GM18951 (cell line): ENCODE measurements around the gene CD96.
"Not testable (repeated sequence)": the region's sequence is repeated elsewhere in the genome, so short reads cannot be mapped to it uniquely, and the experiment has no call there.

Source experiments
- POLR2A ChIP-seq: IDR thresholded peaks from 4 replicates; pipeline ENCODE4 v1.6.1; 2011; ENCODE audit warnings: mild to moderate bottlenecking; ENCODE audit not compliant: insufficient read length, insufficient read depth; ENCODE audit errors: extremely low read depth
- in situ Hi-C: fragments of 300-500 bp; cut with MboI; formaldehyde crosslinking; loops from one replicate; pipeline ENCODE4 v1.12.0; 2022; ENCODE audit warnings: low sequenced_read_pairs, mixed read lengths, inconsistent platforms; ENCODE audit not compliant: unreplicated experiment

The CD96 gene

DNA sequence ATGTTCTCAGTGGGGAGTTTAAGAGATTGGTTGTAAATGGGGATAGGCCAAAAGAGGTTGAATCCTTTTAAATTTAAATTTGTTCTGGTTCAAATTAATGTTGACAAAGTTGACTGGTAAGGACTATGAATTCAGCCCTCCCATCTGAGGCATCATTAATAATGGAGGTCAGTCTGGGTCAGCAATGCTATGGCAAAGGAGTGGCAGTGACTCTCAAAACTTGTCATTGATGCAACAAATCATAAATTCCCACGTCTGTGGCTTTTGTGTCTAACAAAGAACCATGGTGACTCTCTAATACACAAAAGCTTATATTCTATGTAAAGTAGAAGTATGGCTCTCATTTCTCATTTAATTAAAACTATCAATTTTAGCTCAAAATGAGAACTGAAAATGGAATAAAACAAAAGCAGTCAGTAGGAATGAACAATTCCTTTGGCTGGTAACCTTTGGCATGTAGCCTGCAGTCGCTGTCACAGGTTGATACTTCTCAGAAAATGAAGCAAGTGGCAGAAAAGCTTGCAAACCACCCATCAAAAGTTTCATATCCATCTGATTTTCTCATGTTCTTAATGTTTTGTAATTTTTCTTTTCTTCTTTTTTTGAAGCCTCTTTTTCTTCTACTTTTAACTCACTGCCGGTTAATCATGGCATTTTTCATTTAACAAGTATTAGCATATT lies 65.4 kb downstream of the CD96 start:
- no peak for TF ChIP-seq POLR2A
- in situ Hi-C loops = no loop called here

DNA sequence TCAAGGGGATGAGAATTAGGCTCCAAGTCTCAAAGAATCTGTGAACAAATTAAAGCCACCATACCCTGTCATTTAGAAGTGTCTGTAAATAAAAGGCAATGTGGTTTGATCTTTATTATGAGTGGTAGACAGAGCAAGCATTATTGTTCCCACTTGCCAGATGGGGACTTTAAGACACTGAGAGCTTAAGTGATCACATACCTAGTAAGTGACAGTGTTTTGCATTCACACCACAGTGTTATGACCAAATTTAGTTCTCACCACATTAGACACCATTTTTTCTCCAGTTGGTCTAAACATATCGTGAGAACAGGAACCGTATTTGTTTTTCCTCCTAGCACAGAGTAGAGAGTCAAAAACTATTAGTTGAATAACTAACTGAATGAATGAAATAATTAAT lies 66.4 kb downstream of the CD96 start:
- in situ Hi-C loops = no loop called here
- TF ChIP-seq POLR2A = no peak

GRCh38 chr3:111609700-111610099 lies 67.7 kb downstream of the CD96 start:
- in situ Hi-C loops = no loop called here
- TF ChIP-seq POLR2A = no peak

DNA sequence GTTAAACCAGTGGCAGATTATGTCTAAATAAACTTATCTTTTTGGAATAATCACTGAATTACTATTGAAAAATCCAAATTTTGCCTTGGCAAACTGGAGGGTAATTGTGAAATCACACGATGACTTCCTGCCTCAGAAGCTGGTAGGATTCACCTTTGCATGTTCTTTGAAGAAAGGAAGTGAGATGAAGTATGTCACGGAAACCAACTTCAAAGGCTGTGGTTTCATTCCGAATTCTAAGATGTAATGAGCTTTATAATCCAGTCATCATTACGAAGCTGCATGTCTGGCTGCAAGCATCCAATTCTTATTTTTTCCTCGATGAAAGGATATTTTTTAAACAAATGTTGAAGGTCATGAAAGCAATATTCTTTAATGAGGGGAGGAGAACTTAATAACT lies 68.2 kb downstream of the CD96 start:
- in situ Hi-C loops = no loop called here
- TF ChIP-seq POLR2A = no peak

- in situ Hi-C loops = no loop called here
- TF ChIP-seq POLR2A = no peak
These were observed 68.6 kb downstream of the CD96 start for GRCh38 chr3:111610612-111611054.

GRCh38 chr3:111613294-111613693 lies 71.3 kb downstream of the CD96 start:
- no peak for TF ChIP-seq POLR2A
- in situ Hi-C loops = no loop called here

DNA sequence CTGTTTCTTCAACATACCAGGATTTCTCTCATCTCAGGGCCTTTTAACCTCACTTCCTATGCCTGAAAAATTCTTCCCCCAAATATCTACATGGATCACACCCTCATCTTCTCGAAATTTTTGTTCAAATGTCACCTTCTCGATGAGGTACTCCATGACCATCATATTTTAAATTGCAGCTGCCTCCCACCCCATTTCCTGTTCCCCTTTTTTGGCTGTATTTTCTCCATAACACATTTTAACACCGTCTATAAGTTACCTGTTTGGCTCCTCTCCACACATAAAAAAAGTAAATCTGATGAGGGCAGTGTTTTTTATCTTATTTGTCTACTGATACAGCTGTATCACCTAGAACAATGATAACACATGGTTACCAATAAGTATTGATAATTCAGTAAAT lies 73.9 kb downstream of the CD96 start:
- in situ Hi-C loops = no loop called here
- no peak for TF ChIP-seq POLR2A

DNA sequence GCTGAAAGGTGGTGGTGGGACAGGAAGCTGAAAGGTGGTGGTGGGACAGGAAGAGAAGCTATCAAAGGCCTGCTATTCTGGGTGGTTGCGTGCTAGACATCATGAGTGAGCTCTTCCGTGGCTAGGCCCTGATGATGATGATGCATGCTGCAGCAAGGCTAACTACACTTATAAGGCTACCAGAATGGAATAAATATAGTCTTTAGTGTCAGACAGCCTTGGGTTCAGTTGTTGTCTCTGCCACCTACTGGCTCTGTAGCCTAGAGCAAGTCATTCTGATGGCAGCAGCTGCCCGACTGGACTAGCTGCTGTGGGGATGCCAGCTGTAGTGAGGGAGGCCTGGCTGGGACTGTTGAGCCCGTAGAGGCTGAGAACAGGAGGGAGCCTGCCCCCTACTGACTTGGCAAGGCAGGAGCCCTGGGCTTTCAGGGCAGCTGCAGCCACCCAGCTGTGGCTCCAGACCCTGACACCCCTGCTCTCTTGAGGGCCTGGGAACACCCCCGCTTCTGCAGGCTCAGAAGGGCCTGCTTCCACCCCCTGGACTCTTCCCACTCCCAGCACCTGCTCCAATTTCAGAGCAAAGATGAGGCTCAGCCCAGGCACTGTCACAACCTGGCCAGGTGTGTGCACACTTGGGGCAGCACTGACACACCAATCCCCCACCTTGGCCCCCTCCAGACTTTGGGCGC lies 74.6 kb downstream of the CD96 start:
- in situ Hi-C loops = no loop called here
- TF ChIP-seq POLR2A = no peak

DNA sequence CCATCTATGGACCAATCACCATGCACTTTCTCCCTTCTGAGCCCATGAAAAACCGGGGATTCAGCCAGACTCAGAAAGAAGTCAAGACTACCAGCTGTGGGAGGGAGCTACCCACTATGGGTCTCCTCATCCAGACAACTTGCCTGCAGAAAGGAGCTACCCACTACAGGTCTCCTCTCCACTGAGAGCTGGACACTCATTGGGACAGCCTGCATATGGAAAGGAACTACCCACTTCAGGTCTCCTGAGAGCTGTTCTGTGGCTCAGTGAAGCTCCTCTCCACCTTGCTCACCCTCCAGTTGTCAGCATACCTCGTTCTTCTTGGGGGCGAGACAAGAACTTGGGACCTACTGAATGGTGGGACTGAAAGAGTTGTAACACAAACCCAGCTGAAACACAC lies 75.4 kb downstream of the CD96 start:
- no peak for TF ChIP-seq POLR2A
- in situ Hi-C loops = no loop called here

DNA sequence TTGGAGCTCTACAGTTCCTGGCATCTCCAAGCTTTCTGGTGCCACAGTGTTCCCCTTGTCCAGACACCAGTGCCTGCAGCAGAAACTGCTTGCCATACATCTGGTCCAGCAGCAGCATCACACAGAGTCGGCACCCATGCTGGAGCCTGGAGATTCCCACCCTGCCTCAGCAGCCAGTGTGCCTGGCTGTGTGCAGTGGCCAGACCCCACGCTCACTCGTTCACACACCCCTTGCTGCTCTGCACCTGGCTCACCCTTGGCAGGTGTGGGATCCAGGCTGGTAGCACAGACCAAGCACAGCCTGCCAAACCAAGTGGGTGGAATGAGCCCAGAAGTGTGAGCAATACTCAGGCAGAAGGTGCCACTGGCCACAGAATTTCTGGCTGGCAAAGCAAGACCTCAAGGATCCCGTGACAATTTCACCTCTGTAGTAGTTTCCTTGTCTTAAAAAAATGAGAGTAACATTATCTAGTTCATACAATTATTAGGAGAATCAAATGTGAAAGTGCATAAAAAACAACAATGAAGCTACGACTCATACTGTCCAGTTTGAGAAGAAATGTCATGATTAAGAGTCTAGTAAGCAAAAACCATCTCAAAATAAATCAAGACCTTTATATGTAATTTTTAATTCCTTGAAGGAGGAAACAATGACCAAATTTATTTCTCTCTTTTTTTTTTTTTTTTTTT lies 76.1 kb downstream of the CD96 start:
- in situ Hi-C loops = no loop called here

GRCh38 chr3:111618945-111619344 lies 76.9 kb downstream of the CD96 start:
- no peak for TF ChIP-seq POLR2A
- in situ Hi-C loops = no loop called here

More for the DNA sequence above, 76.1 kb downstream of the CD96 start:
- TF ChIP-seq POLR2A = no peak

DNA sequence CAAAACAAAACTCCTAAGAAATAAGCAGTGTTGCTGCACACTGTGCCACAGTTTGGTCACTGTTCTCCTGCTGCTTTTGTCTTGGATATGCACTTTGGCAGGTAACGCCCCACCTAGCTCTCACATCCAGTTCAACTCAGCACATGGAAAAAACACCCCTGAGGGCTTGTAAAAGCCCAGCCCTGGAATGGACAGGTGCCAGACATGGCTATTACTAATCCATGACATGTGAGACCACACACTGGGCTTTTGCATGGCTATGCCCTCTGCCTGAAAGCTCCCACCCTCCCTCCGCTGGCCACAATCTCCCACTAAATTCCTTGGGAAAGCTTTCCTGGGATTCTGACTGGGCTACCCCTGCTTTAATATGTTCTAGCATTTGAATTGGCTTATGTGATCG lies 77.8 kb downstream of the CD96 start:
- in situ Hi-C loops = no loop called here
- no peak for TF ChIP-seq POLR2A

GRCh38 chr3:111621535-111621934 lies 79.5 kb downstream of the CD96 start:
- TF ChIP-seq POLR2A = no peak
- in situ Hi-C loops = no loop called here

DNA sequence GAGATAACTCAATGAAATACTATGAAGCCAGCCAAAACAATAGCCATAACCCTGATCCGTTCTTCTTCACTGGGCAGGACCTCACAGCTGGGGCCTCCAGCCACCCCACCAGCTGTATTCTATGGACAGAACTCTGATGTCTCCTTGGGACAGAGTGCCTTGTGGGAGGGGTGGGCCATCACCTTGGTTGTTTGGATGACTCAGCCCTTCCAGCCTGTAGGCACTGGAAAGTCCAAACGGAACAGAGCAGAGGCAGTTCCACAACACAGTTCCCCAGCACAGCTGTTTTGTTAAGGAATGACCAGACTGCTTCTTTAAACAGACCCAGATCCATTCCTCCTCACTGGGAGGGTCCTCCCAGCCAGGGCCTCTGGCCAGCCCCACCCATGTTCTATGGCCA lies 85.1 kb downstream of the CD96 start:
- in situ Hi-C loops = no loop called here
- no peak for TF ChIP-seq POLR2A

DNA sequence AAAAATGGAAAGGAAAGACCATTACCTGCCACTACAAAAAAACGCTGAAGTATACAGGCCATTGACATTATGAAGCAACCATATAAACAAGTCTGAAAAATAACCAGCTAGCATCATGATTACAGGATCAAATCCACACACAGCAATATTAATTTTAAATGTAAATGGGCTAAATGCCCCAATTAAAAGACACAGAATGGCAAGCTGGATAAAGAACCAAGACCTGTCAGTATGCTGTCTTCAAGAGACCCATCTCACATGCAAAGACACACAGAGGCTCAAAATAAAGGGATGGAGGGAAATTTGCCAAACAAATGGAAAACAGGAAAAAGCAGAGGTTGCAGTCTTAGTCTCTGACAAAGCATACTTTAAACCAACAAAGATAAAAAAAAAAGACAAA lies 87.0 kb downstream of the CD96 start:
- in situ Hi-C loops = not testable (repeated sequence)

- in situ Hi-C loops = not testable (repeated sequence)
These were observed 88.6 kb downstream of the CD96 start for GRCh38 chr3:111630638-111631037.
